Left ventricle myocardium inferior (tissue), 1 donor: ENCODE data around the gene HMGN3. TPM values are rescaled to one million over a fixed set of nuclear protein-coding genes. Genes with fewer than 3 reads are reported as not detected.

Source experiments
- DNase-seq: peaks from one replicate; pipeline ENCODE4 v3.0.0-alpha.2; 2020
- H3K27ac ChIP-seq: fragments of 200-600 bp; replicated peaks from 2 replicates; pipeline ENCODE4 v1.8.0; 2021
- H3K27me3 ChIP-seq: fragments of 200-600 bp; 2 replicates; pipeline ENCODE4 v1.8.0; 2021; ENCODE audit warnings: low read depth
- H3K36me3 ChIP-seq: fragments of 200-600 bp; 2 replicates; pipeline ENCODE4 v1.8.0; 2021
- H3K4me1 ChIP-seq: fragments of 200-600 bp; 2 replicates; pipeline ENCODE4 v1.8.0; 2021
- H3K4me3 ChIP-seq: fragments of 200-600 bp; 2 replicates; pipeline ENCODE4 v1.8.0; 2021; ENCODE audit warnings: mild to moderate bottlenecking, moderate library complexity
- H3K9me3 ChIP-seq: fragments of 200-600 bp; replicated peaks from 2 replicates; pipeline ENCODE4 v1.8.0; 2021
- CTCF ChIP-seq: fragments of 200-600 bp; IDR thresholded peaks from 2 replicates; pipeline ENCODE4 v1.8.0; 2021; ENCODE audit warnings: antibody characterized with exemption, mild to moderate bottlenecking, borderline replicate concordance
- intact Hi-C: fragments of 100-400 bp; cut with micrococcal nuclease; formaldehyde crosslinking; loops from one replicate; pipeline ENCODE4 v1.11.0; 2022
- total RNA-seq: library from RNA; stranded (reverse); fragmentation: NEBNext Ultra II Directional; extraction: Animal tissue kit (Norgen Biotek cat#: 25700); gene quantifications from one replicate; pipeline ENCODE4 v1.2.1, GENCODE V29; 2021
- donor health status: DM: no; HTN: yes; CAD: no; lungs with severe emphysema.

HMGN3 gene
- total RNA-seq, 1 donor from 2014 or later = 168 TPM

DNA sequence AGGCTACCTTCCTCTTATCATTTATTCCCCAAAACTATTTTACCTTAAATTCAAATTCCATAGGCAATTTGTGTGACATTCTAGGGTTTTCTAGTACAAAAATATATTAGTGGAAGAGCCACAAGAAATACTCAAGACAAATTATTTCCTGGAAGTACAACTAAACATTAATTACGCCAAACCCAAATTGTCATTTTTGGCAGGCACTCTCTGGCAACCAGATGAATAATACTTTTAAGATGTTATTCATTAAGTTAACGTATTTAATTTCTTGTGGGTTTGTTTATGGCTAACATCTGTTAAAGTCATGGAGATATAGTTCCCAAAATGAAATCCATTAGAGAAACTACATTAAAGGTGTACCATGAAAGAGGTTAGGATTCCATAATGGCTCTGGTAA lies 40.5 kb downstream of the HMGN3 start:
- no peak overlapping the region for H3K4me3 ChIP-seq
- no peak overlapping the region for H3K27ac ChIP-seq
- H3K27me3 ChIP-seq = no peaks in the 10 kb centered on the region
- no peak for DNase-seq
- peaks cover 9% of the 10 kb centered on the region for H3K36me3 ChIP-seq
- no peak for TF ChIP-seq CTCF
- H3K9me3 ChIP-seq = peaks cover 6% of the 10 kb centered on the region
- H3K4me1 ChIP-seq = peaks cover 17% of the 10 kb centered on the region
- intact Hi-C loops = no loop called here

DNA sequence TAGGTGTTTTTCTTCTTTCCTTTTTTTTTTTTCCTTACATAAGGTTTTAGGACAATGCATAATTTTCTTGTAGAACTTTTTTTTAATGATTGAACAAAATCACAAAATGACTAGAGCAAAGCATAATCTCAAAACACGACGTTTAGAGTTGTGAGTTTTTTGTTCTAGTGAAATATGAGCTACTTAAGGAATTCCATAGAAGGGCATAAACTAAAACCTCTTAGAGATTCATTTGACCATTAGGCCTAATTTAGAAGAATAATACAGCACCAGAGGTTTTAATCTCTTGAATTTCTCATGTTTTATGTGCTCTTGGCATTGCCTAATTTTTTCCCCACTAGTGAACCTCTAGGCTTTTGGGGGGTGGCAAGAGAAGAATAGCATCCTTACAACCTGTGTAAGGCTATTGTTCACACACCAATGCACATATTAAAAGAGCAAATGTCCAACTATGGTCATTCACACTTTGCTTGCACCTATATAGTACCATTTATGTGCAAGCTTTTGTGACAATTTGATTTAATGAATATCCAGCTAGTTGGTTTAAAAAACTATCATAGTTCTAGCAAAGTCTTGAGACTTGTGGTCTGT lies 44.6 kb downstream of the HMGN3 start:
- intact Hi-C loops = no loop called here
- TF ChIP-seq CTCF = no peak
- Histone ChIP-seq H3K4me1 (peaks cover 14% of the 10 kb centered on the region), H3K36me3 (peaks cover 5% of the 10 kb centered on the region), H3K4me3 (no peak overlapping the region), H3K9me3 (peaks cover 6% of the 10 kb centered on the region), H3K27ac (no peak overlapping the region), H3K27me3 (no peaks in the 10 kb centered on the region)
- DNase-seq = no peak

- no peak for DNase-seq
- Histone ChIP-seq H3K9me3 (peaks cover 6% of the 10 kb centered on the region), H3K4me1 (peaks cover 14% of the 10 kb centered on the region), H3K36me3 (peaks cover 5% of the 10 kb centered on the region), H3K4me3 (no peak overlapping the region), H3K27ac (no peak overlapping the region), H3K27me3 (no peaks in the 10 kb centered on the region)
- TF ChIP-seq CTCF = no peak
- intact Hi-C loops = no loop called here
These were observed 45.5 kb downstream of the HMGN3 start for GRCh38 chr6:79188885-79189480.

- Histone ChIP-seq H3K4me3 (no peak overlapping the region), H3K36me3 (peaks cover 5% of the 10 kb centered on the region), H3K9me3 (peaks cover 6% of the 10 kb centered on the region), H3K4me1 (peaks cover 14% of the 10 kb centered on the region), H3K27ac (no peak overlapping the region), H3K27me3 (no peaks in the 10 kb centered on the region)
- no peak for TF ChIP-seq CTCF
- intact Hi-C loops = no loop called here
- no peak for DNase-seq
These were observed 46.4 kb downstream of the HMGN3 start for GRCh38 chr6:79188107-79188506.

GRCh38 chr6:79186564-79186963 lies 47.9 kb downstream of the HMGN3 start:
- Histone ChIP-seq H3K4me1 (peaks cover 14% of the 10 kb centered on the region), H3K27ac (no peak overlapping the region), H3K9me3 (peaks cover 5% of the 10 kb centered on the region), H3K4me3 (no peak overlapping the region), H3K36me3 (peaks cover 5% of the 10 kb centered on the region), H3K27me3 (no peaks in the 10 kb centered on the region)
- no peak for DNase-seq
- intact Hi-C loops = no loop called here
- no peak for TF ChIP-seq CTCF
